NCI-H510A treated with DMSO at 0.1 percent for 48 hours (cell line): Measurements from ENCODE around the gene NDE1.
"Not testable (repeated sequence)": the region's sequence is repeated elsewhere in the genome, so short reads cannot be mapped to it uniquely, and the experiment has no call there.

Source experiments
- DNase-seq: peaks from one replicate; lab custom pipeline; 2025; lab: John Stamatoyannopoulos, UW

The NDE1 gene

GRCh38 chr16:15650019-15650697 lies at the start of gene NDE1:
TSS of gene NDE1 (plus strand) at chr16:15650245. CDS start at chr16:15664779, 14,534 bp downstream.
- peak; percentile 98 for DNase-seq

DNA sequence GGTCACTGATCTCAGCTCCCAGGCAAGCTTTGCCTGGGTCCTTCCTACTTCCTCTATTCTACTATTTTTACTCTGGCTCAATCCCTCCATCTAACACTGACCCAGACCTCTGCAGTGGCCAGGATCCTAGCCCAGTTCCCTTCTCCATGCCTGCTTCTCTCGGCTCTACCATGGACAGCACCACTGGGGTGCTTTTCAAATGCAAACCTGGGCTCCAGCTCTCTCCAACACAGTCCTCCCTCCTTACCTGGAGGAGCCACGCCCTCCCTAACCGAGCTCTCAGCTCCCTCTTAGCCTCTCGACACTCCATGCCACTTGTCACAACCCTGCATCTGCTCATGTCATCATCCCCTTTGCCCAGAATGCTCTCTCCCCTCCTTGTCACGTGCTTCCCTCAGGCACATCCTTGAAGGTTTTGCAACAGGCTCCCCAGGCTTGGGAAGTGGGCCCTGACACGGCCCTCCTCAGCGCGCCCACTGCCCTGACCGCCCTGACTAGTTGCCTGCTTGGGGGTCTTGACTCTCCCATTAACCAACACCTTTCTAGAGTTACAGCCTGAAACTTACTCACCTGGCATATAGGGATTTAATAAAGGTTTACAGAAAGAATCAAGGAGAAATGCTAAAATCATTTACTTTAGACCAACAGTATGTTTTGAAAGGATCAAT lies 48.7 kb upstream of the NDE1 start:
- DNase-seq, result peak; percentile 95

DNA sequence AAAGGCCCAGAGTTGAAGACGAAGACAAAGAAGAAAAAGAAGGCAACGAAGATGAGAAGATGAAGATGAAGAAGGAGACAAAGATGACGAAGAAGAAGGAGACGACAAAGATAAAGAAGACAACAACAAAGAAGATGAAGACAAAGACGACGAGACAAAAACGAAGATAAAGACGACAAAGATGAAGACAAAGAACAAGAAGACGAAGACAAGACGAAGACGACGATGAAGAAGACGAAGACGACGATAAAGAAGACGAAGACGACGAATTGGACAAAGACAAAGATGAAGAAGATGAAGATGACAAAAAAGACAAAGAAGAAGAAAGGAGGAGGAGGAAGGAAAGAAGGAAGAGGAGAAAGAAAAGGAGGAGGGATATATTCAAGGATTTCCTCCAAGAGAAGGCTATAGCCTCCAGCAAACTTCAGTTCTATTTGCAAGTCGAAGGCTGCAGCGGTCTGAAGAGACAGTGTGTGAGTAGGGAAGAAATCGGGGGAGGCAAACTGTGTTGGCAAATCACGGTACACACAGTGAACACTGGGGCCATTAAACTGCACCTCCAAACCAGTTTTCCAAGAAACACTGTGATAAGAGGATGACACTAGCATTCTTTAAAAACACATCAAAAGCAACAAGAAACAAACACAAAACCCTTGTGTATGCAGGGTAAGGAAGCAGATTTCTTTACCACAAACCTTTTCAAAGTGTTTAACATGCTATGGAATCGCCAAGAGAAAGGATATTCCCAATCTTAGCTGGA lies 47.6 kb upstream of the NDE1 start:
- DNase-seq, result no peak

GRCh38 chr16:15604460-15605440 lies 45.3 kb upstream of the NDE1 start:
- DNase-seq, result no peak

DNA sequence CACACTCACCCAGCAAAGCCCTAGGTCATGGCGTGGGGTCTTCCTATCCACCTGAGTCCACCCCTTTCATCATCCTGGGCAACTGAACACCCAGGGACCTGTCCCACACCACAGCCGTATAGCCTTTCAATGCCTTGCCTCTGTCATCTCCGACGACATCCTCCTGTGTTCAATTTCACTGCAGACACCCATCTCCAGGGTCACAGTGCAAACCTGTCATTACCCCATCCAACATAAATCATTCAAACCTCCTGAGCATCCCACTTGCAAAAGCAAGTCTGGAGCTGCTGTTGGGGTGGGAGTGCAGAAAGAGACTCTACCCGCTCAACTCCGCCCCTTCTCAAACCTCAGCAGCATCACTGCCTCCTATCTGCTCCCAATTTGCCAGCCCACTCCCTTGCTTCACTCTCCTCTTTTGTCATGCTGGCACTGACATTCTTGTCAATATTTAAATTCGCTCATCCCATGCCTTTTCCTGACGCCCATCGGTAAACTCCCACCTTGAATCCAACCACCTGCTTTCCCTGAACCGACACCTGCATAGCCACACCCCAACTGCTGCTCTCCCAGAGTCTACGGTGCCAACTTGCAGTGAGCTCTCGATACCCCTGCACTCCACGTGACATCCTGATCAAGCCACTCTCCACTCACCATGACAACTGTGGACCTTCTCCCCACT lies 44.1 kb upstream of the NDE1 start:
- no peak for DNase-seq

DNA sequence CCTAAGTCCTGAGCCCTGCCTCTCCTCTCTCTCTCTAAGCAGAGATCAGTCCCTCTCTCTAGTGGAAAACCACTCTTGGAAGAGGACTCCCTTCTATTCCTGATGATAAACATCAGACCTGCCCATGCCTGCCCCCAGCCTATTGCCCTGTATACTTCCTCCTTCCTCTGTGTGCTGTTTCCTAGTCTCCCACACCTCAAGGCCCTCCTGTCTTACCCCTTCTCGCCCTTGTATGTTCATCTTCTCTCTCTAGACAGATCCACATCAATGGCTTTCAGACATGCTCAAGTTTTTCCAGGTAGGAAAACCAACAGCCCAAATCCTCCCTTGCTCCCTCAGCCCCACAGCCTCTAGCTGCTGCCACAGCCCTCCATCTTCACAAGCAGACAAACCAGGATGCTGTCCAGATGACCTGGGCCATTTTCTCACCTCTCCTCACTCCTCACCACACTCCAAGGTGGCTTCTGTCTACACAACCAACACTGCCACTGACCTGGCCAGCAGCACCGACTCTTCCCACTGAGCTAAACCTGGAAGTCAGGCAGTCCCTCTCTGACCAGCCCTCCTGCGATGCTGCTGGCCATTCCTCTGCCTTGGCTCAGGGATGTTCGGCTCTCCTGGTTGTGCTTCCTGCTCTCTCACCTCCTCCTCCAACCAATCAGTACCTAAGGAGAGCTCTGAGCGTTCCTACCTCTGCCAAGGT lies 43.4 kb upstream of the NDE1 start:
- DNase-seq, result no peak

GRCh38 chr16:15607221-15607699 lies 42.8 kb upstream of the NDE1 start:
- DNase-seq, result not testable (repeated sequence)

DNA sequence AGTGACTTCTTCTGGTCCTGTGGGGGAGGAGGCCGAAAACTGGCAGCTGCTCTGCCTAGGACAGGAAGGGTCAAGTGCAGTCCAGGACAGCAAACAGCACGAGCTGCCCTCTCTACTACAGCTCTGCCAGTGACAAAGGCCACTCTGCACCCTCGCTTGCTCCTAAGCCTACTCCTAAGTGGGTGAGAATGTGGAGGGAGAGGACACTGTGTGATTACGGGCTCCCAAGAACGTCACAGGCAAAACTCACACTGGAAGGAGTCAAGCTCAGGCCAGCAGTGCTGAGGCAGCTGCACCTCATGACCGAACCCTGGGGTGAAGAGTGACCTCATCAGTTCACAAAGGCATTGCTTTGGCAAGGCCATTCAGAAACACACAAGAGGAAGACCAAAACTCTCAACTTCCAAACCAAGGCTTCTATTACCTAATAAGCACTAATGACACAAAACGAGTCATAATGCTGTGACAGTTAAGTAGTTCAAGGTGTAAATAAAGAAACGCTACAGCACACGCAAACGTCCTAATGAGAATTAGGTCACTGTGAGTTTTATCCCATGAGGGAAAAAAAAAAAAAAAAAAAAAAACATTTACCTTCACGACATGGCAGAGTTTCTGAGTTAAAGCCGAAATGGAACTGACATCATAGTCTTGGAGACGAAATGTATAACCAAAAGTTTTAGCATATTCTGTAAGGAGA lies 42.2 kb upstream of the NDE1 start:
- no peak for DNase-seq

DNA sequence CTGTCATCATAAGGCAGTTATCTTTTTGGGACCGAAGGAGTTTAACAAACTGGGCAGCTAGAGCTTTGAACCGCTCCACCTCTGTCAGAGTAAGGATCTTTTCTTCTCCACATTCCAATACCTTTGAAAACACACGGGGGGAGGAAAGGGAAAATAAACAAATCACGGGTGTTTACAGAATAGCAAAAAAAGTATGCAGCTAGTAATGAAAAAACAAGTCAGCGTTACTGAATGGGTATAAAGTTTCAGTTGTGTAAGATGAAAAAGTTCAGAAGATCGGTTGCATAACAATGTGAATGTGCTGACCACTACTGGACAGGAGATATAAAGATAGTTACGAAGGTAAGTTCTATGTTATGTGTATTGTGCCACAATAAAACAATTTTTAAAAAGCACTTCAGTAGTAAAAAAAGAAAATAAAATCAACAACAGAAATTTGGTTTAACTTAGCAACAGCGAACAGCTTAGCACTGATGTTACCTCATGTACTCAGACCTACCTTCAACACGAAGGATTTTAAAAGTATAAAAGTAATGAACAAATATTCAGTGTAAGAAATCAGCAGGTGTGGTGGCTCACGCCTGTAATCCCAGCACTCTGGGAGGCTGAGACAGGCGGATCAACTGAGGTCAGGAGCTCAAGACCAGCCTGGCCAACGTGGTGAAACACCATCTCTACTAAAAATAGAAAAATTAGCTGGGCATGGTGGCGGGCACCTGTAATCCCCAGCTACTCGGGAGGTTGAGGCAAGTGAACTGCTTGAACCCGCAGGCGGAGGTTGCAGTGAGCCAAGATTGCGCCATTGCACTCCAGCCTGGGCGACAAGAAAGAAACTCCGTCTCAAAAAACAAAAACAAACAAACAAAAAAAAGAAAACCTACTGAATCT lies 41.4 kb upstream of the NDE1 start:
- no peak for DNase-seq

GRCh38 chr16:15609286-15609649 lies 40.8 kb upstream of the NDE1 start:
- no peak for DNase-seq

- no peak for DNase-seq
These were observed 39.6 kb upstream of the NDE1 start for GRCh38 chr16:15610369-15610871.

DNA sequence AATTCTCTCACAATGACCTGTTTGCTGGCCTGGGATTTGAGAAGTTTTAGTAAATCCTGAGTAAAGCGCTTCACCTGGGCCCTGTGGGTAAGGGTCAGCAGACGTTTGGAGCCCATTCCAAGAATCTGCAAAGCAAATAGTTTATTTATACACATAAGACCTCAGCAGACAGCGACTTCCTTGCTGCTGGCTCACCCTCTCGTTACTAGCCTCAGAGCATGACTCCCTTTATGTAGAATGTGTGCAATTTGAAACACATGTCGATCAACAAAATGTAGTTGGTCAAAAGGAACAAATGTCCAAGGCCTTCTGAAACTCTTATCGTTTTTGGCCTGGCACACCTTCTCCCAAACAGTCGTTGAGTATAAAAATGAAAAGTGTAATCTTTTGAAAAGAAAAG lies 38.4 kb upstream of the NDE1 start:
- DNase-seq, result no peak

DNA sequence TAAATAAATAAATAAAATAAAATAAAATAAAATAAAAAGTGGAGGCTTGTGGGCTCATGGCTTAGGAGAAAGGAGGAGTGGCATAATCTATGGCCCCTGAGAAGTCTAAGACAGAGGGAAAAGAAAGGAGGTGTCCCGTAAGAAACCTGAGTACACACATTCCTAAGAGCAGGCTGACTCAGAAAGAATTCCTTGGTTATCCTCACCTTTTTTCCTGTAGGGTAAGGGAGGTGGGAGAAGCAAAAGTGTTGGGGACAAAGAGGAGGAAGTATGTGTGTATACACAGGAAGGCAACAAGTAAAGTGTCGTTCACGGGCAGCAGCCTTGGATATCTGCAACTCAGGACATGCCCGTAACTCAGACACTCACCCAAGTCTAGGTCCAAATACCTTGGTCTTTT lies 36.4 kb upstream of the NDE1 start:
- no peak for DNase-seq

DNA sequence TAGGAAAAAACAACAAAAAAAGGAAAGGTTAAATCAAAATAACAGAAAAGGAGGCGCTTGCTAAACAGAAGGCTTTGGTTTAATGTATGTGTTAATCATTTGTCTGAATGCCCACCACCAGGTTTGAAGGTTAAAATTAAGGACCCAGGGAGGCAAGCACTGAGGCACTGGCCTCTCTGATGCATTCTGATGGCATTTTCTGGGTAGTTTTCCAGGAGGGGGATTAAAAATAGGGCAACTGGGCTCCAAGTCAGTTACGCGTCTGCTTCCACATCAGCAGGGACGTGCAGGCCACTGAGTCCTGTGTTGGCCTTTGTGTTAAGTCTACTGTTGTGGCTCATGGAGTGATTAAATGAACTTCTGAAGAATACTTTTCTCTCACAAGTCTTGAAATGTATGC lies 34.0 kb upstream of the NDE1 start:
- no peak for DNase-seq

GRCh38 chr16:15616475-15617165 lies 33.4 kb upstream of the NDE1 start:
- DNase-seq, result no peak

DNA sequence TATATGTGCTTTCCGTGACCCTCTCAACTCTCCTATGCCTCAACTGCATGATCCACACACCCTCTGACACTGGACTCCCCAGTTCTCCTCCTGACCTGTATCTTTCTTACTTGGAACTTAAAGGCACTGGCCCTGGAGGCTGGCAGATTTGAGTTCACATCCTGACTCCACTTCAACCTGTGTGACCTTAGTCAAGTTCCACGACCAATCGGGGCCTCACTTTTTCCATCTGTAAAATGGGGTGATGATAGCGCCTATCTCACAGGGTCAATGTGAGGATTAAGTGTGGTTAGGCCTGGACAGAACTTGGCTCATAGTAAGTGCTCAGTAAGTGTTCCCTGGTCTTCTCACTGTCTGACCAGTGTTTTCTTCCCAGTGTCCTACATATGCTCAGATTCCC lies 32.1 kb upstream of the NDE1 start:
- DNase-seq, result no peak

GRCh38 chr16:15618392-15618791 lies 31.7 kb upstream of the NDE1 start:
- DNase-seq, result no peak

DNA sequence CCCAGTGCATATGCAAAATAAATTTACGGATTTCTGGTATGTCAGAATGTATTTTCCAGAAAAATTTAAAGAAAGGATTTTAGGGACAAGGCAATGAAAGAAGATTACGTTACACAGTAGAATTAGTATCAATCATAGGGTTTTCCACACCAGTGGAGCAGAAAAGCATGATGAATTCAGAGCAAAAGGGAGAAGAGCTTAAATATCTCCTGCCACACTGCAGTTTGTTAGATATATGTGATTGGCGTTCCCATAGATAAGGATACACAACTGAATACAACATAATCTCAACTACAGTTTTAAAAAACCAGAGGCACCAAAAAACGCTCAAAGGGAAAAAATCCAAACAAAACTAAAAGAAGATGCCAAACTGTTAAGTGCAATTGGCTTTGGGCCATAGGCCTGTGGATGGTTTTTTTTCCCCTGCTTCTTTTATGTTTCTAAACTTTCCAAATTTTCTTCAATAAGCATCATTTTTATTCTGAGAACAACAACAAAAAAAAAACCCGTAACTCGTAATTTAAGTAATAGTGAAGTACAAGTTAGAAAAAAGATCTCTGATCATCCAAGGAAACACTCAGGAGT lies 29.3 kb upstream of the NDE1 start:
- no peak for DNase-seq
